ENCODE measurements around the gene RANBP6.
"Not testable (repeated sequence)": the region's sequence is repeated elsewhere in the genome, so short reads cannot be mapped to it uniquely, and the experiment has no call there.

RANBP6 gene

GRCh38 chr9:6015278-6016157 is at the start of gene RANBP6:
TSS of gene RANBP6 (minus strand) at chr9:6015624. CDS start at chr9:6015607, 17 bp downstream.
- peak; percentile 91 for DNase-seq

DNA sequence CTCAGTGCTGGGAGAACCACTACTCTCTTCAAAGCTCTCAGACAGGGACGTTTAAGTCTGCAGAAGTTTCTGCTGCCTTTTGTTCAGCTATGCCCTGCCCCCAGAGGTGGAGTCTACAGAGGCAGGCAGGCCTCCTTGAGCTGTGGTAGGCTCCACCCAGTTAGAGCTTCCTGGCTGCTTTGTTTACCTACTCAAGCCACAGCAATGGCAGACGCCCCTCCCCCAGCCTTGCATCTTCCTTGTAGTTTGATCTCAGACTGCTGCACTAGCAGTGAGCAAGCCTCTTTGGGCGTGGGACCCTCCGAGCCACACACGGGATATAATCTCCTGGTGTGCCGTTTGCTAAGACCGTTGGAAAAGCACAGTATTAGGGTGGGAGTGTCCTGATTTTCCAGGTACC is 47.7 kb upstream of the RANBP6 start:
- DNase-seq: not testable (repeated sequence)

GRCh38 chr9:6055666-6056065 is 40.2 kb upstream of the RANBP6 start:
- DNase-seq: no peak

- DNase-seq: no peak
Measured at GRCh38 chr9:6055216-6055615, 39.8 kb upstream of the RANBP6 start.

DNA sequence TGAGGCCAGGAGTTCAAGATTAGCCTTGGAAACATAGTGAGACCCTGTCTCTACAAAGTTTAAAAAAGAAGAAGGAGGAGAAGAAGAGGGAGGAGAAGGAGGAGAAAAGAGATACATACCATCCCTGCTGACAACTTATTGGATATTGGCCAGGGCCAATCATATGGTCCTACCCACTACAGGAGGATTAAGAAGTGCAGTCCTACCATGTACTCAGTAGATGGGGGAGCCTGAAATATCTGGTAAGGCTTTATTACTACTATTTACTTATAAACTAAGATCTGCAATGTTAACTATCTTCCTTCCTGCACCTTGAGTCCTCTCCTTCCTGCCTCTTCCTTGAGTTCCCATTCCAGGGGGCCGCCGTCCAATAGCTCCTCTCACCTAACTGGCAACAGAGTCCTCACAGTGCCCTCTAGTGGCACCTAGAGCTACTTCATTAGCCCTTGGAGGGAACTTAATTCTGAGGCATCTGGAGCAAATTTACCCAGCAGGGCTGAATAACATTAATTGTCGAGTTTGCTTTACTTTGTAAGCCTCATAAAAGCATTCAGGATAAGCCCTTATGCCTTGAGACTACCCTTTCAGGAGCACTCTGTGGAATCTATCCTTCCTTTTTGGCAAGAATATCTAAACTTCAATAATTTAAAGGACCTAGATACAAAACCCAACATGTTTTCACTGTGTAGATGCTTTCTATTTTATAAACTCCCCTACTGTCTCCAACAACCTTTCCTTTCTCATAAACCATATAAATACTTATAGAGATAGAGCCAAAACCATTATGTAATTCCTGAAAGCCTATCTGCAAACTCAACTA is 39.1 kb upstream of the RANBP6 start:
- peak; percentile 58 for DNase-seq

GRCh38 chr9:6052293-6052919 is 37.0 kb upstream of the RANBP6 start:
- DNase-seq: no peak

DNA sequence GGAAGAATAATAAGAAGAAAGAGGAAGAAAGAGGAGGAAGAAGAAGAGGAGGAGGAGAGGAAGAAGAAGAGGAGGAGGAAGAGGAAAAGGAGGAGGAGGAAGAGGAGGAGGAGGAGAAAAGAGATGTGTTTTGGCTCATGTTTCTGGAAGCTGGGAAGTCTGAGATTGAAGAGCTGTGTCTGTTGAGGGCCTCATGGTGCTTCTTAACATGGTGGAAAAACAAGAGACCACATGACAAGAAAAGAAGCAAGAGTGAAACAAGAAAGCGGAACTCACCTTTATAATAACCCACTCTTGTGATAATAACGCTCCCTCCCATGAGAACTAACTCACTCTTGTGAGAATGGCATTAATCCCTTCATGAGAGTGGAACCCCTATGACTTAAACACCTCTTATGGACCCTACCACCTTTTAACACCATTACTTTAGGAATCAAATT is 36.1 kb upstream of the RANBP6 start:
- DNase-seq: no peak

DNA sequence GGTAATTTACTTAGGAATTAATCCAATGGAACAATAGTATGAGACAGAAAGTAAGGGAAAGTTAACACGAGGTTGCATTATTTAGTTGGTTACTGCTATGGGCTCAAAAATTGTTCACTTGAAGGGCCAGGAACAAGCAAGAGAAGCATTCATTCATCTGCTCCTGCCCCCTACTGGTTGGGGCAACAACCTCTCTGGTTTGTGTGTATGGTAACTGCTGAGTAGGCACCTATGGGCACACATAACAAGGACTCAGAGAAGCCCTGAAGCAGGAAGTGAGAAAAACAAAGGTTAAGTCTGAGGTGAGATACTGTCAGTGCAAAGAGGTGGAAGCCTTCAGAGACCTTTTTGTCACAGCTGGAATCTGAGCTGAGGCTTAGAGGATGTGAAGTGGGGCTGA is 34.4 kb upstream of the RANBP6 start:
- no peak for DNase-seq

DNA sequence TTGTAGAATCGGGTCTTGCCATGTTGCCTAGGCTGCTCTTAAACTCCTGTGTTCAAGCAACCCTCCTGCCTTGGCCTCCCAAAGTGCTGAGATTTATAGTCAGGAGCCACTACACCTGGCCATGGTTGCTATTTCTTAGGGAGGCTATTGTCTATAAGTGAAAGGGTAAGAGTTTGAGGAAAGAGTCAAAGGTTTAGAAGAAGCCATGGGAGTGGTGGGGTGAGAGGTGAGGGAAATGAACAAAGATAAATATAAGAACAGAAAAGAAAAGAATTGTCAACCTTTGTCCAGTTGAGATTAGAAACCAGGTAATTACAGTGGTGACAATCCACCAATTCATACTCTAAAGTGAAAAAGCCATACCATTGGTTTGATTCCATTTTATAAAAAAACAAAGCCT is 32.6 kb upstream of the RANBP6 start:
- DNase-seq: no peak

DNA sequence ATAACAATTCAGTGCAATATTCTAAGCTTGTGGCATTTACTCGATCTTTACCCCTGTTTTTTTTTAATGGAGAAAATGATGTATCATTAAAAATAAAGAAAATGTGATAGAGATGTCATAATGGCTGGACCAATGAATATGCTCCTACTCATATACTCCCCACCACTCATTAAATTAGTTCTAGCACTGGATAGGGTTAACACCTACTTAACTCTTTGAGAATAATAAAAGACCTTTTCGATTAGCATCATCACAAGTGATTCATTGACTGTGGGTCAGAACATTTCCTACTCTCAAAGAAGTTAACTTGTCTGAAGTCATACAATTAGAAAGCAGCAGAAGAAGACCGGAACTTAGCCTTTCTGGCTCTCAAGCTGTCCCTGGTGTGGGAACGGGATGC is 31.6 kb upstream of the RANBP6 start:
- DNase-seq: no peak

DNA sequence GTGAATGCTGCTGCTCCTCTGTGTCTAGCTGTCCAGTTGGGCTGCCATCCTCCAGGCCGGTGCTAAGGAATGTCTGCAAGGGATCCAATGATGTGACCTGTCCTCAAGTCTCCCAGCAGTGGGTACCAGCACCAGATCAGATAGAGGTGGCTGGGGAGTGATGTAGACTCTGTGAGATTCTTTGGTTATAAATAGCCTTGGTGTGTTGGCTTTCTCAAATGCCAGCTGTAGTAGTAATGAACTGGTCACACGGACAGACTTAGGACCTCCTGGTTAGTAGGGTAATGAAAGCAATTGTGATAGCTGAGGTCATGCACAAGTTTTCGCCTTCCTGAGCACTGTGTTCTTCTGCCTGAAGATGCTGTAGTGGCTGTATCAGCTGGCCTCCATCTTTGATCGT is 29.9 kb upstream of the RANBP6 start:
- no peak for DNase-seq

- no peak for DNase-seq
Measured at GRCh38 chr9:6040077-6040476, 24.7 kb upstream of the RANBP6 start.

GRCh38 chr9:6036391-6036790 is 21.0 kb upstream of the RANBP6 start:
- DNase-seq: no peak

DNA sequence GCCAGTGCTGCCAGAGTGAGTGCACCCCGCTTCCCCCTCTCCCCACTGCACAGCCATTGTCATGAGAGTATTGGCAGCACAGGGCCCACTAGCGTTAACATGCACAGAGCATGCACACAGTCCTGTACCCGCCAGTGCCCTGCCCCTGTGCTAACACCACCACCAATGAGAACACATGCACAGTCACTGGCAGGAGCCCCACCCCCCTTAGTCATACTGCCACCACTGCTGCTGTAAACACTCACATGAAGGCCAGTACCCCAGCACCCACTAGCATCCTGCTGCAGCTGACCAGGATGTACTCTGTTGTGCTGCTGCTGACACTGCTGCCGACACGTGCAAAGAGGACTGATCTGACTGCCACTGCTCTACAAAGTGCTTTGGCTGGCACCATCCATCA is 19.5 kb upstream of the RANBP6 start:
- no peak for DNase-seq

- DNase-seq: no peak
Measured at GRCh38 chr9:6029604-6030274, 14.3 kb upstream of the RANBP6 start.

DNA sequence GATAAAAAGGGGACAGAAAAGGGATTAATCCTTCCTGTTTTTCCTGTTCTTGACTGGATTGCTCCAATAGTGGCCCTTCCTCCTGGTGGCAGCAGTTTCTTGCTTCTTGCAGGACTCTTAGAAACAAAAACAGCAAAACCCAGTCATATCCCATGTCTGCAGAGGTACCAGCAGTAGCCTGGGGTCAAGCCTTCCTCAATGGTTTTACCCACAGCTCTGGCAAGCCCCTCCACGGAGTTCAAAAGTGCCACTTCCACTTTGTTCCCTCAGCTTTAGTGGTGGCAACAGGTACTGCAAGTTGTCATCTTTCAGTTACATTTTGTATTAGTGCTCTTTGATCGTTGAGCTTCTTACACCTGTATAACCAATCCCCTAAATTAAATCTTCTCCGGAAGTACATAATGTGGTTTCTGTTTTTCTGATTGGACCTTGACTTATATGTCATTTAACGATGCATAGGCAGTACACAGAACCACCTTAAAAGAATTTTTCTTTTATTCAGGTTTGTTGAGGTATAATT is 8.7 kb upstream of the RANBP6 start:
- no peak for DNase-seq

- not testable (repeated sequence) for DNase-seq
Measured at GRCh38 chr9:6016975-6017374, 1.6 kb upstream of the RANBP6 start.

- DNase-seq: no peak
Measured at GRCh38 chr9:6014670-6015270, 654 bp downstream of the RANBP6 start.

DNA sequence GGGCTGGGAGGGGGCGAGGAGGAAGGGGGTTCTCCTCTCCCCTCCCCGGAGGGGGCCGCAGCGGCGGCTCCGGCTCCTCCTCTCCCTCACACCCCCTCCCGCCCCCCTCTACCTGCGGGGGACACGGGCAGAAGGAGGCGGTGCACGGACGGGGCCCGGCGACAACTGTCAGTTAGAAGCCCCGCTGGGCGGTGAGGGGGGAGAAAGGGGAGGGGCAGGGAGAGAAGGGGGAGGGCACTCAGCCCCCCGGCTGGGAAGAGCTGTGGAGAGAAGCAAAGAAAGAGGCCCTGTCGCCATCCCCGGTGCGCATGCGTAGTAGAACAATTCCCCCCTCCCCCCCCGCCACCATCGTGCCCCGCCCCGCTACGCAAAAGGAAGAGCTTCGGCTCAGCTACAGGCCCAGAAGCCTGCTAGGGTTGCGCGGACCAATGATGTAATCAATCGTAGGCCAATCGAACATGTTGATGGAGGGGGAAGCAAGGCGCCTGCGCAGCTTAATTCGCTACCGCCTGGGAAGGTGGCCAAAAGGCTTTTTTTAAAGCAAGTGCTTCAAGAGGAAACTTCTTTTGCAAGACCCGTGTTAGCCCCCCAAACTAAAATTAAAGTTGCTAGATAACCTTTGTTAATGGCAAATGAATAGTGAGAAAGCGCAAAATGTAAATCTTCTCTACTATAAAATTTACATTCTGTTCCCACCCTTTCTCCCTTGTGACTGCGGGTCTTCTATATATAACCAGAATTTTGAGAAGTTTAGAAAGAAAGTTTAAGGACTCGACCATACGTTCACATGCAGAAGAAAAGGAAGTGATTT is 7.0 kb downstream of the RANBP6 start:
- DNase-seq: peak; percentile 93

- DNase-seq: peak; percentile 81
Measured at GRCh38 chr9:6007770-6008168, 7.7 kb downstream of the RANBP6 start.

DNA sequence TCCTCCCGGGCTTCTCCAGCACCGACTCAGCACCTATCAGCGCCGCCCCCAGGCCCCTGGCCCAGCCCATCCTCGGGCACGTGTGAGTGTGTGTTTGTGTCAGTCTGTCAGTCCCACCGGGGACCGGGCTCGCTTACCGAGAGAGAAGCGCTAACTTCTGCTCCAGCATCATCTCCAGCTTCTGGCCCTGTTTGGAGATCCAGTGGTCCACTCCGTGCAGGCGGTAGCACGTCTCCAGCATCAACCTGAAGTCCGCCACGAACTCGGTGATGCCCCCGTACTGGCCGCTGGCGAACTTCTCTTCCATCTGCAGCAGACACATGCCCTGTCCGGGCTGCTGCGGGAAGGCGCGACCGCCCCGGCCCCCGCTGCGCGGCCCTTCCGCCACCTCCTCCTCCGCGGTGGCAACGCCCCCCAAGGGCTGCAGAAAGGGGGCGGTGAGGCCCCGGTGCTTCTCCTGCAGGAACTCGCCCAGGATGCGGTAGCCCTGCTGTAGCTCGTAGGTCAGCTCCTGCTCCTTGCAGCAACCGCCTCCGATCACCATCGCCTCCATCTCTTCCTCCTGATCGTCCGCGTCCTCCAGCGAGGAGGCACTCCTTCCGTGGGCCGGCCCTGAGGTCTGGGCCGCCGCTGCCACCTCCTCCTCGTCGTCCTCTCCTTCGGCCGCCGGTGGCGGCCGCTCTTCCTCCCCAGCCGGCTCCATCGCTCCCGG is 8.2 kb downstream of the RANBP6 start:
- DNase-seq: peak; percentile 97
